OCI-LY7 (cell line): ENCODE measurements around the gene DUSP16. TPM values are rescaled to one million over a fixed set of nuclear protein-coding genes. Genes with fewer than 3 reads are reported as not detected.
"Not testable (repeated sequence)": the region's sequence is repeated elsewhere in the genome, so short reads cannot be mapped to it uniquely, and the experiment has no call there.

ENCODE experiments used
- BruUV-seq: library from RNA; stranded (reverse); fragments of 400-500 nt; replicated peaks from 2 replicates; lab custom pipeline; 2021; lab: Mats Ljungman, UMichigan
- CTCF ChIA-PET: fragments of 300-600 bp; sonication (Branson Sonifier 250); formaldehyde crosslinking; loops from one replicate; lab custom pipeline; 2022; ENCODE audit warnings: antibody characterized with exemption; ENCODE audit not compliant: unreplicated experiment; lab: Charles Lee
- POLR2A ChIA-PET: fragments of 300-600 bp; sonication (Branson Sonifier 250); formaldehyde crosslinking; loops from one replicate; lab custom pipeline; 2022; ENCODE audit warnings: antibody characterized with exemption; lab: Charles Lee
- DNase-seq: peaks from one replicate; pipeline ENCODE4 v3.0.0-alpha.2; 2015; ENCODE audit warnings: low spot score
- H2AFZ ChIP-seq: fragments of 200-600 bp; sonication (generic), shearing (Covaris generic); 2 replicates; pipeline ENCODE4 v1.6.1; 2014; ENCODE audit warnings: mild to moderate bottlenecking, antibody characterized with exemption, low read length, moderate library complexity
- H3K27ac ChIP-seq: fragments of 200-600 bp; sonication (generic); 2 replicates; pipeline ENCODE4 v1.5.1; 2014; ENCODE audit warnings: mixed run types, low read depth, mild to moderate bottlenecking, moderate library complexity, low read length, inconsistent platforms; ENCODE audit not compliant: poor library complexity, severe bottlenecking
- H3K36me3 ChIP-seq: fragments of 200-600 bp; sonication (generic); 2 replicates; pipeline ENCODE4 v1.6.1; 2014; ENCODE audit warnings: mild to moderate bottlenecking, antibody characterized with exemption, low read length, moderate library complexity, mixed read lengths; ENCODE audit not compliant: insufficient read depth
- H3K4me1 ChIP-seq: fragments of 200-600 bp; sonication (generic); 2 replicates; pipeline ENCODE4 v1.5.1; 2014; ENCODE audit warnings: mild to moderate bottlenecking, low read length; ENCODE audit not compliant: insufficient read depth, poor library complexity, severe bottlenecking
- H3K4me2 ChIP-seq: fragments of 200-600 bp; sonication (generic); 2 replicates; pipeline ENCODE4 v1.6.1; 2014; ENCODE audit warnings: mild to moderate bottlenecking, low read length
- H3K4me3 ChIP-seq: fragments of 200-600 bp; sonication (generic); 2 replicates; pipeline ENCODE4 v1.5.1; 2014; ENCODE audit warnings: mild to moderate bottlenecking, low read depth, low read length; ENCODE audit not compliant: poor library complexity, severe bottlenecking
- H3K79me2 ChIP-seq: fragments of 200-600 bp; sonication (generic); 2 replicates; pipeline ENCODE4 v1.6.1; 2016; ENCODE audit warnings: low read depth, mild to moderate bottlenecking, low read length, moderate library complexity, mixed read lengths; ENCODE audit not compliant: insufficient read depth
- H3K9me2 ChIP-seq: fragments of 200-600 bp; sonication (generic); 2 replicates; pipeline ENCODE4 v1.6.1; 2016; ENCODE audit warnings: mild to moderate bottlenecking, low read length, mixed read lengths; ENCODE audit not compliant: insufficient read depth
- H3K9me3 ChIP-seq: fragments of 200-600 bp; sonication (generic); 2 replicates; pipeline ENCODE4 v1.6.1; 2014; ENCODE audit warnings: mild to moderate bottlenecking, mixed run types, low read length, mixed read lengths
- H4K20me1 ChIP-seq: fragments of 200-600 bp; sonication (generic); 2 replicates; pipeline ENCODE4 v1.6.1; 2014; ENCODE audit warnings: mild to moderate bottlenecking, antibody characterized with exemption, low read length, moderate library complexity, mixed read lengths; ENCODE audit not compliant: insufficient read depth
- CTCF ChIP-seq: fragments of 200-600 bp; sonication (generic); conservative IDR thresholded peaks from 2 replicates; pipeline ENCODE4 v1.5.1; 2014; ENCODE audit warnings: mild to moderate bottlenecking, antibody characterized with exemption, low read length, moderate library complexity, mixed read lengths
- EZH2phosphoT487 ChIP-seq: fragments of 200-600 bp; sonication (generic); IDR thresholded peaks from 2 replicates; pipeline ENCODE4 v1.6.1; 2018; ENCODE audit warnings: low read depth, borderline replicate concordance, mild to moderate bottlenecking, mixed run types, antibody characterized with exemption, low read length, moderate library complexity, mixed read lengths
- intact Hi-C: fragments of 100-400 bp; cut with micrococcal nuclease; formaldehyde crosslinking; loops from one replicate; pipeline ENCODE4 v1.10.0; 2022; ENCODE audit not compliant: unreplicated experiment
- total RNA-seq, 2 experiments: library from RNA; depleted of rRNA in 1 of 2; stranded (reverse); fragments of >200 nt in 1 of 2; shearing (Covaris generic) in 1 of 2; gene quantifications; 2 replicates each; pipeline ENCODE4 v1.2.3, GENCODE V29; 2014 to 2022

The DUSP16 gene
- total RNA-seq, 2 experiments from 2014 or later = 2.8 to 11.8 TPM

DNA sequence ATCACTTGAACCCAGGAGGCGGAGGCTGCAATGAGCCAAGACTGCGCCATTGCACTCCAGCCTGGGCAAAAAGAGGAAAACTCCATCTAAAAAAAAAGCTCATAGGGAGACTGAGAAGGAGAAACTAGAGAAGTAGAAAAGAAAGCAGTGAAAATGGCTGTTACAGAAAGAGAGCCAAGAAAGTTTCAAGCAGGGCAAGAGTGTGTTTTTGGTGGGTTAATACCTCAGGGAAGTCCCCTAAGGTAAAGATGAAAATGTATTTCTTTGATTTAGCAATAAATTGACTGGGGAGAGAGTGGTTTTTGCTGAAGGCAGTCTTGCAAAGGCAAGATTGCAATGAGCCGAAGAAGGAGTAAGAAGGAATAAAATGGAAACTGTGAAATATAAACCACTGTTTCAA is 10.0 kb upstream of the DUSP16 start:
- no peaks in the 10 kb centered on the region for H3K79me2 ChIP-seq
- H4K20me1 ChIP-seq = no peaks in the 10 kb centered on the region
- TF ChIP-seq EZH2phosphoT487 (no peak), CTCF (no peak)
- CTCF ChIA-PET = no interaction called here
- no peak overlapping the region for H3K4me3 ChIP-seq
- H2AFZ ChIP-seq = no peak overlapping the region
- BruUV-seq = no TSS peak
- H3K9me3 ChIP-seq = no peaks in the 10 kb centered on the region
- POLR2A ChIA-PET = interaction anchor here (0.6 to 2.5 kb wide), 3 partner anchors 8 to 609 kb away, joined by 3 to 5 read pairs (median 3); no protein-coding TSS in a partner anchor
- intact Hi-C loops = no loop called here
- no peak for DNase-seq
- no peak overlapping the region for H3K27ac ChIP-seq
- H3K4me2 ChIP-seq = no peak overlapping the region
- no peaks in the 10 kb centered on the region for H3K9me2 ChIP-seq
- H3K36me3 ChIP-seq = no peaks in the 10 kb centered on the region
- H3K4me1 ChIP-seq = no peaks in the 10 kb centered on the region

- CTCF ChIA-PET, H4K20me1 ChIP-seq, intact Hi-C loops, H3K27ac ChIP-seq, H3K79me2 ChIP-seq, H2AFZ ChIP-seq, H3K4me3 ChIP-seq, H3K4me2 ChIP-seq, DNase-seq, BruUV-seq, H3K36me3 ChIP-seq, H3K9me3 ChIP-seq, POLR2A ChIA-PET, H3K9me2 ChIP-seq: not testable (repeated sequence)
- H3K4me1 ChIP-seq = peaks cover 11% of the 10 kb centered on the region
These were observed 3.3 kb upstream of the DUSP16 start for GRCh38 chr12:12565971-12566370.

DNA sequence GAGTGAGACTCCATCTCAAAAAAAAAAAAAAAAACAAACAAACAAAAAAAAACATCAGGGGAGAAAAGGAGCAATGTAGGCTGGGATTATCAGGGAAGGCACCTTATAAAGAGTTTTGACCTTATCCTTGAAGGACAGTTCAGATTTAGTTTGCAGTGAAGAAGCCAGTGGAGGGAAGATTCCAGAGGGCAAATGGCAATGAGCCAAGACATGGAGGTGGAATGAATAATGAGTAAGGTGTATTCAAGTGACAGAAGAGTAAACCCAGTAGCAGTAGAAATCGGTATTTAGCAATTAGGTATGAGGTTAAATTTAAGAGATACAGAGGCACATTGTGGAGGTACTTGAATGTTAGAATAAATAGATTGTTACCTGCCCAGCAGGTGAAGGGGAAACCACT is 2.2 kb upstream of the DUSP16 start:
- no peak for DNase-seq
- Histone ChIP-seq H3K27ac (no peak overlapping the region), H3K4me3 (no peak overlapping the region), H3K9me2 (no peaks in the 10 kb centered on the region), H3K4me2 (no peak overlapping the region), H3K79me2 (peaks cover 7% of the 10 kb centered on the region; the same call in 1 of the 2 replicates), H3K9me3 (no peaks in the 10 kb centered on the region; the same call in 1 of the 2 replicates), H2AFZ (no peak overlapping the region), H3K36me3 (no peaks in the 10 kb centered on the region), H3K4me1 (peaks cover 20% of the 10 kb centered on the region), H4K20me1 (no peaks in the 10 kb centered on the region)
- no TSS peak for BruUV-seq
- TF ChIP-seq EZH2phosphoT487 (no peak), CTCF (no peak)
- ChIA-PET POLR2A (interaction anchor here (1.0 to 1.3 kb wide), 2 partner anchors 8 to 208 kb away, joined by 3 to 5 read pairs; partner anchors contain the start of gene BORCS5), CTCF (no interaction called here)
- intact Hi-C loops = loop anchor here (1.0 to 5.0 kb wide), 4 partner anchors 137 to 208 kb away; partner anchors contain the start of genes BORCS5 and CDKN1B
